Kidney epithelial cell (primary cell): ENCODE results near the gene RELT. TPM values are rescaled to one million over a fixed set of nuclear protein-coding genes. Genes with fewer than 3 reads are reported as not detected.

Source experiments
- DNase-seq: peaks from one replicate; pipeline ENCODE4 v3.0.0-alpha.2; 2010; ENCODE audit warnings: low read depth
- H3K27me3 ChIP-seq: 2 replicates; pipeline ENCODE4 v1.6.0; 2011; ENCODE audit warnings: low read length; ENCODE audit not compliant: control insufficient read depth, insufficient read depth
- H3K36me3 ChIP-seq: 2 replicates; pipeline ENCODE4 v1.5.1; 2011; ENCODE audit warnings: low read length; ENCODE audit not compliant: control insufficient read depth, insufficient read depth
- H3K4me3 ChIP-seq: 2 replicates; pipeline ENCODE4 v1.5.1; 2011; ENCODE audit warnings: low read depth, mild to moderate bottlenecking, control low read depth, low read length
- CTCF ChIP-seq: IDR thresholded peaks from 2 replicates; pipeline ENCODE4 v1.5.1; 2011; ENCODE audit warnings: mild to moderate bottlenecking, moderate library complexity, low read length, control low read depth, inconsistent platforms; ENCODE audit not compliant: insufficient read depth, poor library complexity, severe bottlenecking
- total RNA-seq: library from RNA; depleted of rRNA; stranded (reverse); fragments of >200 nt; gene quantifications from 2 replicates; pipeline ENCODE4 v1.2.3, GENCODE V29; 2015

Gene RELT
- total RNA-seq, 1 donor from 2014 or later, result 8.0 TPM

- Histone ChIP-seq H3K4me3 (no peak overlapping the region), H3K27me3 (no peaks in the 10 kb centered on the region), H3K36me3 (no peaks in the 10 kb centered on the region)
- no peak for TF ChIP-seq CTCF
- DNase-seq, result no peak
Observed at GRCh38 chr11:73382747-73383146, 6.5 kb downstream of the RELT start.

DNA sequence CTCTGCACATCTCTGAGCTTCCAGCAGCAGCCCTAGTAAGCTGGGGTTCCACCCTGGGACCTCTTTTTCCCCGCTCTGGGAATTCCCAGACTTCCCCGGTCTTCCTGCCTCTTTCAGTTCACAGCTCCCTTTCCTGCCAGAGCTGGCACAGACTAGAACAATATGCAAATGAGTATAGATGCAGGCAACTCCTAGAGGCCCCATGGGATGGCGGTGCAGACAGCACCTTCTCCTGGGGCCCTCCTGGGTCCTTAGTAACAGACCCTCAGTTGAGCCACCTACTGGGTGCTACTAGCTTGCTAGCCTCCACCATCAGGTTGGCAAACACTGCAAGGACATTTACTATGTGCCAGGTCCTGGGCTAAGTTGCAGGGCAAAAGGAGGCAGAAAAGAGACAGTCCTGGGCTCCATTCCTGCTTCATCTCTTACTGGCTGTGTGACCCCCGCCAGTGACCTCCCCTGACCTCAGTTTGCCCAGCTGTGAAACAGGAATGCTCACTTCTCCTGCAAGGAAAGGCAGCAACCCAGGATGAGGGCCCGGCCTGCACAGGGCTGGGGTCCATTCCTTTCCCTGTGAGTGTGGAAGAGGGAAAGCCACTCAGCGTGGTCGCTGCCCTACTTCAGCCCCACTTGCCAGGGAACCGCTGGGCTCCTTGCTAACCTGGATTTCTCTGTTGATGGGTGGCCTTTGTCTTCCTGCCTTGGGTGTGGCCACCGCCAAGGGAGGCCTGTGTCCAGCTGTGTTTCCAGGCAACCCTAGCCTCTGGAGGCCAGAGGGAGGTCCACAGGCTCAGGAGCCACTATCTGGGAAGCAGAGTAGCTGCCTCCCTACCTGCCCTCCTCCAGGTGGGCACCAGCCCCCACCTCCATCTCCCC, 7.3 kb downstream of the RELT start:
- DNase-seq, result no peak
- H3K4me3 ChIP-seq, result no peak overlapping the region
- H3K27me3 ChIP-seq, result no peaks in the 10 kb centered on the region
- H3K36me3 ChIP-seq, result no peaks in the 10 kb centered on the region
- peak; percentile 5 for TF ChIP-seq CTCF

DNA sequence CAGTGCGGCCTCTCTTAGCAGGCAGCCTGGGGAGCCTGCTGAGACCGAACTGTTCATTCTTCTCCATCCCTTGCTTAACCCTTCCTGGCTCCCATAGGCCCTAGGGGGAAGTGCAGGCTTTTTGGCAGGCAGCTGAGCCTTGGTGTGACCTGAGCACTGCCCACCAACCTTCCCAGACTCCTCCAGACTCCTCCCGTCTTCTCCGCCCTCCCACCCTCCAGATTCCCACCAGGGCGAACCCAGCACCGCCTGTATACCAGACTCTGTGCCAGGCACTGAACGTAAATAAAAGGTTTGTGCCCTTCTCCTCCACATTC, 7.9 kb downstream of the RELT start:
- Histone ChIP-seq H3K36me3 (no peaks in the 10 kb centered on the region), H3K4me3 (no peak overlapping the region), H3K27me3 (no peaks in the 10 kb centered on the region)
- DNase-seq, result no peak
- no peak for TF ChIP-seq CTCF

DNA sequence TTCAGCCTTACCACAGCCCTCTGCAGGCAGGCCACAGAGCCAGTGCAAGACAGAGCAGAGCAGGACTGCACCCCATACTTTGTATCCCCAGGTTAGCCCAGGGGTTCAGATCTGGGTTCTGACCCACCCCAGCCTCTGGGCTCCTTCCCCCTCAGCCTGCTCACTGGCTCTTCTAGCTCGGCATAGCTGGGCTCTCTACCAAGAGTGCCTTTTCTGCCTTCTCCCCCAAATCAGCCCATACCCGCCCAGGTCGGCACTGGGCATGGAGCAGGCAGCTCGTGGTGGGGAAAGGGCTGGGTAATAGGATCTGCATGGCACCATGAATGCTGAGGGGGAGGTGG, 8.3 kb downstream of the RELT start:
- Histone ChIP-seq H3K4me3 (no peak overlapping the region), H3K36me3 (no peaks in the 10 kb centered on the region), H3K27me3 (no peaks in the 10 kb centered on the region)
- DNase-seq, result no peak
- TF ChIP-seq CTCF, result no peak

- H3K27me3 ChIP-seq, result no peaks in the 10 kb centered on the region
- no peak for TF ChIP-seq CTCF
- DNase-seq, result no peak
- no peaks in the 10 kb centered on the region for H3K36me3 ChIP-seq
- no peak overlapping the region for H3K4me3 ChIP-seq
Observed at GRCh38 chr11:73384872-73385689, 8.9 kb downstream of the RELT start.
